ENCODE results near the gene NARF. TPM values are rescaled to one million over a fixed set of nuclear protein-coding genes. Genes with fewer than 3 reads are reported as not detected.
A peak's percentile ranks its signal among the peaks of the same experiment; 100 is the strongest.
"Not testable (repeated sequence)": the region's sequence is repeated elsewhere in the genome, so short reads cannot be mapped to it uniquely, and the experiment has no call there.

Gene NARF
- total and polyA plus RNA-seq, 2 experiments from 2014 or later: 113 to 215 TPM

GRCh38 chr17:82528484-82529265 lies 70.1 kb downstream of the NARF start:
- TF ChIP-seq CTCF (IDR thresholded peaks at IDR 0.05; ENCODE audit: low read depth, low read length): no peak
- peaks cover 30% of the 10 kb centered on the region for H3K4me1 ChIP-seq (ENCODE audit: low read depth)
- peak in 1 of 2 donors; percentile 12 for DNase-seq (ENCODE audit: low read depth in 1 of 2, low spot score in 1 of 2)
- no peak overlapping the region for H3K4me3 ChIP-seq
- H3K27ac ChIP-seq: peak overlapping the region; percentile 60
- H3K9me3 ChIP-seq (ENCODE audit: low read depth): no peaks in the 10 kb centered on the region
- no peaks in the 10 kb centered on the region for H3K36me3 ChIP-seq
- no peaks in the 10 kb centered on the region for H3K27me3 ChIP-seq

GRCh38 chr17:82529914-82530300 lies 71.4 kb downstream of the NARF start:
- TF ChIP-seq CTCF (IDR thresholded peaks at IDR 0.05; ENCODE audit: low read depth, low read length): no peak
- Histone ChIP-seq H3K4me1 (ENCODE audit: low read depth) (peaks cover 35% of the 10 kb centered on the region), H3K9me3 (ENCODE audit: low read depth) (no peaks in the 10 kb centered on the region), H3K4me3 (no peak overlapping the region), H3K36me3 (no peaks in the 10 kb centered on the region), H3K27me3 (no peaks in the 10 kb centered on the region), H3K27ac (peak overlapping the region; percentile 66)
- DNase-seq (ENCODE audit: low read depth in 1 of 2, low spot score in 1 of 2): no peak

- DNase-seq (ENCODE audit: low read depth in 1 of 2, low spot score in 1 of 2): peak in 1 of 2 donors; percentile 35
- peak overlapping the region; percentile 44 for H3K27ac ChIP-seq
- no peaks in the 10 kb centered on the region for H3K36me3 ChIP-seq
- no peak overlapping the region for H3K4me3 ChIP-seq
- H3K4me1 ChIP-seq (ENCODE audit: low read depth): peaks cover 48% of the 10 kb centered on the region
- no peaks in the 10 kb centered on the region for H3K27me3 ChIP-seq
- no peak for TF ChIP-seq CTCF (IDR thresholded peaks at IDR 0.05; ENCODE audit: low read depth, low read length)
- no peaks in the 10 kb centered on the region for H3K9me3 ChIP-seq (ENCODE audit: low read depth)
Measured at GRCh38 chr17:82531431-82531881, 72.9 kb downstream of the NARF start.

- H3K4me1 ChIP-seq (ENCODE audit: low read depth): peaks cover 48% of the 10 kb centered on the region
- DNase-seq (ENCODE audit: low read depth in 1 of 2, low spot score in 1 of 2): no peak
- H3K27ac ChIP-seq: peak overlapping the region; percentile 94
- no peak for TF ChIP-seq CTCF (IDR thresholded peaks at IDR 0.05; ENCODE audit: low read depth, low read length)
- no peaks in the 10 kb centered on the region for H3K27me3 ChIP-seq
- H3K36me3 ChIP-seq: no peaks in the 10 kb centered on the region
- H3K4me3 ChIP-seq: no peak overlapping the region
- no peaks in the 10 kb centered on the region for H3K9me3 ChIP-seq (ENCODE audit: low read depth)
Measured at GRCh38 chr17:82534401-82534812, 75.9 kb downstream of the NARF start.

- peak; percentile 24 to 47 for DNase-seq (ENCODE audit: low read depth in 1 of 2, low spot score in 1 of 2)
- Histone ChIP-seq H3K27ac (peak overlapping the region; percentile 94), H3K36me3 (no peaks in the 10 kb centered on the region), H3K9me3 (ENCODE audit: low read depth) (no peaks in the 10 kb centered on the region), H3K27me3 (no peaks in the 10 kb centered on the region), H3K4me3 (no peak overlapping the region), H3K4me1 (ENCODE audit: low read depth) (peaks cover 34% of the 10 kb centered on the region)
- TF ChIP-seq CTCF (IDR thresholded peaks at IDR 0.05; ENCODE audit: low read depth, low read length): no peak
Measured at GRCh38 chr17:82536512-82537201, 78.1 kb downstream of the NARF start.

- peak in 1 of 2 donors; percentile 24 for DNase-seq (ENCODE audit: low read depth in 1 of 2, low spot score in 1 of 2)
- not testable (repeated sequence) for H3K9me3 ChIP-seq (ENCODE audit: low read depth); H3K36me3 ChIP-seq; H3K27me3 ChIP-seq; H3K4me3 ChIP-seq
- H3K4me1 ChIP-seq (ENCODE audit: low read depth): peaks cover 34% of the 10 kb centered on the region
- peak overlapping the region; percentile 94 for H3K27ac ChIP-seq
Measured at GRCh38 chr17:82537228-82537627, 78.7 kb downstream of the NARF start.

- not testable (repeated sequence) for H3K27me3 ChIP-seq; H3K36me3 ChIP-seq; H3K9me3 ChIP-seq (ENCODE audit: low read depth); H3K4me3 ChIP-seq; DNase-seq (ENCODE audit: low read depth in 1 of 2, low spot score in 1 of 2); H3K27ac ChIP-seq
- H3K4me1 ChIP-seq (ENCODE audit: low read depth): peaks cover 34% of the 10 kb centered on the region
Measured at GRCh38 chr17:82539076-82539475, 80.5 kb downstream of the NARF start.

All from cardiac muscle cell (in vitro differentiated cells and primary cell).